ENCODE results near the gene RUNX3.

DNA sequence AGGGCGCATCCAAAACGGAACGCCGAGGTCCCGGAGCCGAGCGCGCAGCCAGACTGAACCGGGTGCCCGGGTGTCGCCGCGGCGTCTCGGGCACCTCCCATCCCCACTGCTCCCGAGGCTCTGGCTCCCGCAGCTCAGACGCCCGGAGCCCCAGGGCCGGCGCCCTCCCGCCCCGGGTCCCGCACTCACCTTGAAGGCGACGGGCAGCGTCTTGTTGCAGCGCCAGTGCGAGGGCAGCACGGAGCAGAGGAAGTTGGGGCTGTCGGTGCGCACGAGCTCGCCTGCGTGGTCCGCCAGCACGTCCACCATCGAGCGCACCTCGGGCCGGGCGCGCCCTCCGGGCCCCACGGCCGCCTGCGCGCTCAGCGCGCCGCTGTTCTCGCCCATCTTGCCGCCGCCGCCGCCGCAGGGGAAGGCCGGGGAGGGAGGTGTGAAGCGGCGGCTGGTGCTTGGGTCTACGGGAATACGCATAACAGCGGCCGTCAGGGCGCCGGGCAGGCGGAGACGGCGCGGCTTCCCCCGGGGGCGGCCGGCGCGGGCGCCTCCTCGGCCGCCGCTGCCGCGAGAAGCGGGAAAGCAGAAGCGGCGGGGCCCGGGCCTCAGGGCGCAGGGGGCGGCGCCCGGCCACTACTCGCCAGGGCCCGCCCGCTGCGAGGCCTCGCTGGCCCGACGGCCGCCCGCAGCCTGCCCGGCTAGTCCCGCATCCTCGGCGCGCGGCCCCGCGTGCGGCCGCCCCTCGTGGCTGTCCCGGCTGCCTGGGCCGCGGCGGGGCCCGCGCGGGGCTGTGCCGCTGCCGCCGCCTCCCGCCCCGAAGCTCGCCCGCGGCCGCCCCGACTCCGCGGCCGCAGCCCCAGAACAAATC lies 447 bp downstream of the RUNX3 start:
- TF ChIP-seq, protein P1, sequence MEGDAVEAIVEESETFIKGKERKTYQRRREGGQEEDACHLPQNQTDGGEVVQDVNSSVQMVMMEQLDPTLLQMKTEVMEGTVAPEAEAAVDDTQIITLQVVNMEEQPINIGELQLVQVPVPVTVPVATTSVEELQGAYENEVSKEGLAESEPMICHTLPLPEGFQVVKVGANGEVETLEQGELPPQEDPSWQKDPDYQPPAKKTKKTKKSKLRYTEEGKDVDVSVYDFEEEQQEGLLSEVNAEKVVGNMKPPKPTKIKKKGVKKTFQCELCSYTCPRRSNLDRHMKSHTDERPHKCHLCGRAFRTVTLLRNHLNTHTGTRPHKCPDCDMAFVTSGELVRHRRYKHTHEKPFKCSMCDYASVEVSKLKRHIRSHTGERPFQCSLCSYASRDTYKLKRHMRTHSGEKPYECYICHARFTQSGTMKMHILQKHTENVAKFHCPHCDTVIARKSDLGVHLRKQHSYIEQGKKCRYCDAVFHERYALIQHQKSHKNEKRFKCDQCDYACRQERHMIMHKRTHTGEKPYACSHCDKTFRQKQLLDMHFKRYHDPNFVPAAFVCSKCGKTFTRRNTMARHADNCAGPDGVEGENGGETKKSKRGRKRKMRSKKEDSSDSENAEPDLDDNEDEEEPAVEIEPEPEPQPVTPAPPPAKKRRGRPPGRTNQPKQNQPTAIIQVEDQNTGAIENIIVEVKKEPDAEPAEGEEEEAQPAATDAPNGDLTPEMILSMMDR (conservative IDR thresholded peaks at IDR 0.05; ENCODE audit: low read depth, low read length), result no peak
- no peak for TF ChIP-seq EZH2 (IDR thresholded peaks at IDR 0.05; ENCODE audit: borderline replicate concordance, low read depth, low read length, poor library complexity, severe bottlenecking)
